ENCODE measurements around the gene DUSP16. TPM values are rescaled to one million over a fixed set of nuclear protein-coding genes. Genes with fewer than 3 reads are reported as not detected.

Gene DUSP16
- polyA plus RNA-seq, 1 donor from 2014 or later = 42.5 TPM

GRCh38 chr12:12488823-12489550, 73.7 kb downstream of the DUSP16 start:
- Histone ChIP-seq H3K79me2 (replicated peaks; ENCODE audit: insufficient read depth, low read length) (no peaks in the 10 kb centered on the region), H3K4me2 (ENCODE audit: low read length) (no peak overlapping the region), H3K27me3 (ENCODE audit: insufficient read depth, low read depth, low read length) (no peaks in the 10 kb centered on the region), H3K36me3 (ENCODE audit: insufficient read depth, low read length) (no peaks in the 10 kb centered on the region), H2AFZ (ENCODE audit: low read depth, low read length) (no peak overlapping the region), H3K27ac (ENCODE audit: low read length) (no peak overlapping the region), H3K9me3 (ENCODE audit: low read length) (no peaks in the 10 kb centered on the region), H3F3A (ENCODE audit: insufficient read depth, low read length, poor library complexity, severe bottlenecking) (no peaks in the 10 kb centered on the region), H3K9me2 (ENCODE audit: insufficient read depth, low read length) (no peaks in the 10 kb centered on the region), H3K9ac (ENCODE audit: low read length) (no peak overlapping the region), H3K4me3 (ENCODE audit: low read length) (no peak overlapping the region), H4K20me1 (ENCODE audit: insufficient read depth) (no peaks in the 10 kb centered on the region)
- TF ChIP-seq EZH2 (IDR thresholded peaks at IDR 0.05; ENCODE audit: borderline replicate concordance, insufficient read depth, low read length, poor library complexity, severe bottlenecking) (no peak), MXI1 (conservative IDR thresholded peaks at IDR 0.05; ENCODE audit: poor library complexity, severe bottlenecking) (no peak), TAF1 (IDR thresholded peaks at IDR 0.05; ENCODE audit: low read depth) (no peak), SMC3 (conservative IDR thresholded peaks at IDR 0.05; ENCODE audit: poor library complexity) (no peak), REST (IDR thresholded peaks at IDR 0.05; ENCODE audit: borderline replicate concordance) (no peak), CTCF (IDR thresholded peaks at IDR 0.05; ENCODE audit: poor library complexity, severe bottlenecking) (no peak)

GRCh38 chr12:12488296-12488695, 74.4 kb downstream of the DUSP16 start:
- Histone ChIP-seq H3F3A (ENCODE audit: insufficient read depth, low read length, poor library complexity, severe bottlenecking) (no peaks in the 10 kb centered on the region), H3K27me3 (ENCODE audit: insufficient read depth, low read depth, low read length) (no peaks in the 10 kb centered on the region), H3K4me3 (ENCODE audit: low read length) (no peak overlapping the region), H3K9me3 (ENCODE audit: low read length) (no peaks in the 10 kb centered on the region), H3K36me3 (ENCODE audit: insufficient read depth, low read length) (peaks cover 2% of the 10 kb centered on the region), H3K9me2 (ENCODE audit: insufficient read depth, low read length) (no peaks in the 10 kb centered on the region), H3K27ac (ENCODE audit: low read length) (no peak overlapping the region), H3K79me2 (replicated peaks; ENCODE audit: insufficient read depth, low read length) (no peaks in the 10 kb centered on the region), H4K20me1 (ENCODE audit: insufficient read depth) (no peaks in the 10 kb centered on the region), H3K4me2 (ENCODE audit: low read length) (no peak overlapping the region), H2AFZ (ENCODE audit: low read depth, low read length) (no peak overlapping the region), H3K9ac (ENCODE audit: low read length) (no peak overlapping the region)
- no peak for TF ChIP-seq EZH2 (IDR thresholded peaks at IDR 0.05; ENCODE audit: borderline replicate concordance, insufficient read depth, low read length, poor library complexity, severe bottlenecking)
- TF ChIP-seq TAF1 (IDR thresholded peaks at IDR 0.05; ENCODE audit: low read depth) = no peak
- no peak for TF ChIP-seq SMC3 (conservative IDR thresholded peaks at IDR 0.05; ENCODE audit: poor library complexity)
- no peak for TF ChIP-seq RAD21 (conservative IDR thresholded peaks at IDR 0.05)
- TF ChIP-seq REST (IDR thresholded peaks at IDR 0.05; ENCODE audit: borderline replicate concordance) = no peak
- TF ChIP-seq POLR2AphosphoS5 (IDR thresholded peaks at IDR 0.05) = no peak
- no peak for TF ChIP-seq EP300 (conservative IDR thresholded peaks at IDR 0.05; ENCODE audit: poor library complexity, severe bottlenecking)
- TF ChIP-seq MXI1 (conservative IDR thresholded peaks at IDR 0.05; ENCODE audit: poor library complexity, severe bottlenecking) = no peak
- no peak for TF ChIP-seq CTCF (IDR thresholded peaks at IDR 0.05; ENCODE audit: poor library complexity, severe bottlenecking)

All from neural cell (in vitro differentiated cells).